A549 treated with CORT108297 at 1 μM for 4 hours (cell line): ENCODE results near the gene MORC3. TPM values are rescaled to one million over a fixed set of nuclear protein-coding genes. Genes with fewer than 3 reads are reported as not detected.

Source experiments
- total RNA-seq: library from RNA; stranded (reverse); fragments of 200-300 nt; extraction: Qiagen RNA extraction; gene quantifications from 5 replicates; pipeline ENCODE4 v1.2.3, GENCODE V29; 2022

The MORC3 gene
- total RNA-seq: 5.6 to 12.1 TPM (median 7.0 TPM) in 5 replicates

GRCh38 chr21:36319767-36320420 is at the start of gene MORC3:
MORC3 (plus strand) TSS chr21:36320197; CDS start chr21:36320265, 68 bp downstream.

GRCh38 chr21:36385233-36386030 is 65.4 kb downstream of the MORC3 start, which contains the start of gene CHAF1B:
CHAF1B (plus strand) TSS chr21:36385392; CDS start chr21:36386137, 745 bp downstream.

Other genes starting within 250 kb of the MORC3 start
- 10.7 to 15.9 TPM (median 14.2 TPM) in 5 replicates for gene CBR3, start 185.1 kb upstream of the MORC3 start, total RNA-seq
- 3.2 to 6.0 TPM (median 4.6 TPM) in 5 replicates for gene DOP1B, start 163.4 kb upstream of the MORC3 start, total RNA-seq
- gene CHAF1B, start 65.2 kb downstream of the MORC3 start, total RNA-seq: 10.8 to 11.6 TPM (median 11.4 TPM) in 5 replicates
- gene CLDN14, start 159.9 kb downstream of the MORC3 start, total RNA-seq: 0.07 to 0.09 TPM (median 0.09 TPM) in 3 of 5 replicates, not detected in the others